K562 (cell line): Measurements from ENCODE around the gene ARFRP1.

Source experiments
- CC2D1A ChIP-seq: fragments of 450-650 bp; IDR thresholded peaks from 2 replicates; pipeline ENCODE4 v1.6.1; 2017; ENCODE audit warnings: mild to moderate bottlenecking
- FOXP1 ChIP-seq: sonication (generic); formaldehyde crosslinking; IDR thresholded peaks from 2 replicates; pipeline ENCODE4 v1.8.0; 2022; ENCODE audit warnings: mild to moderate bottlenecking, missing genetic modification reagents
- KLF13 ChIP-seq: fragments of 450-650 bp; IDR thresholded peaks from 2 replicates; pipeline ENCODE4 v1.6.1; 2016; ENCODE audit warnings: missing genetic modification characterization, low read depth, mild to moderate bottlenecking, missing compliant biosample characterization, moderate library complexity, borderline replicate concordance
- NCOA1 ChIP-seq: fragments of 450-650 bp; IDR thresholded peaks from 2 replicates; pipeline ENCODE4 v1.6.1; 2016; ENCODE audit warnings: low read depth
- PHF21A ChIP-seq: fragments of 450-650 bp; IDR thresholded peaks from 2 replicates; pipeline ENCODE4 v1.6.1; 2017; ENCODE audit warnings: low read depth, borderline replicate concordance
- RAD21 ChIP-seq, 2 experiments: fragments of 250-450 bp in 1 of 2; fragments of 450-650 bp in 1 of 2; sonication (Bioruptor Pico) in 1 of 2; formaldehyde crosslinking in 1 of 2; IDR thresholded peaks in 1 of 2; conservative IDR thresholded peaks in 1 of 2; 2 replicates each; pipeline versions ENCODE4 v1.4.0 to v1.8.0; 2020 to 2022; ENCODE audit warnings: mild to moderate bottlenecking in 2 of 2, moderate library complexity in 1 of 2
- ZNF507 ChIP-seq: conservative IDR thresholded peaks from 2 replicates; pipeline ENCODE4 v1.6.1; 2017; ENCODE audit warnings: missing genetic modification characterization, missing compliant biosample characterization
- TF ChIP-seq, protein P1 (sequence below): fragments of 250-450 bp; sonication (Bioruptor Pico); IDR thresholded peaks from 2 replicates; pipeline ENCODE4 v1.4.0; 2020; ENCODE audit warnings: mild to moderate bottlenecking, moderate library complexity
- TF ChIP-seq, protein P2 (sequence below): sonication (generic); formaldehyde crosslinking; IDR thresholded peaks from 2 replicates; pipeline ENCODE4 v1.8.0; 2022; ENCODE audit warnings: mild to moderate bottlenecking, low read depth, missing genetic modification reagents
- TF ChIP-seq, protein P3 (sequence below): sonication (generic); formaldehyde crosslinking; IDR thresholded peaks from 2 replicates; pipeline ENCODE4 v1.5.0; 2020; ENCODE audit warnings: missing genetic modification reagents

DNA sequence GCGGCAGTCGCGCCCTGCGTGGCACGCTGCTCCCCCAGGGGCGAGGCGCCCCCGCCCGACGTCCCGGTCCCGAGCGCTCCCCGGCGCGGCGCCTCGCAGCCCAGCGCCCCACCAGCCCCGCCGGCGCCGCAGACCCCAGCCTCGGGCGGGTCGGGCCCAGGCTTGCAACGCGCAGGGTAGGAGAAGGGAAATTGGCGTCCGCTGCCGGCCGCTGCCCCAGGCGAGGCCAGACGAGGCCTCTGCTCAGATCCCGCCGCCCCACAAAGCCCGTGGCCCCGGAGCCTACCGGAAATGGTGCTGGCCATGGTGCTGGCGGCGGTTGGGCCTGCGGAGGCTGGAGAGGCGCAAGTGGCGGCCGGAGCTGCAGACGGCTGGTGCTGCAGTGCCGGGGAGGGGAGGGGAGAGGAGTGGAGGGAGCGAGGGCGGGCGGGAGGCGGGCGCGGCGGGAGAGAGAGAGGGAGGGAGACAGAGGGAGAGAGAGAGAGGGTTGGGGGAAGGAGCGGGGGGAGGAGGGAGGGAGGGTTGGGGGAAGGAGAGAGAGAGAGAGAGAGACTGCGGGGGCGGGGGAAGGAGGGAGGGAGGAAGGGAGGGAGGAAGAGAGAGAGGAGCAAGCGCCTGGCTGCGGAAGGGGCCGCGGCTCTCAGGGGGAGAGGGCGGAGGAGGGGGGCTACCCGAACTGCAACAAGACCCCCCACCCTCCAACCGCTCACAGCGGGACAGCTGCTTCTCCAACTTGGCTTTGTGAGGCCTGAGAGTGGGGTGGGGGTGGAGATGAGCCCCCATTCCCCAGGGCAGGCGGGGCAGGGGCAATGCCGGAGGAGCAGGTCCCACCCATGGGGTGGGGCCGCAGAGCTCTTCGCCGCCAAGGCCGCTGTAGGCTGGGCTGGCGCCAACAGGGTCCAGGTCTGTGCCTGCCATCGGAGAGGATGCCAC lies 54.5 kb downstream of the ARFRP1 start, which contains the start of gene STMN3:
- TF ChIP-seq, protein P1, sequence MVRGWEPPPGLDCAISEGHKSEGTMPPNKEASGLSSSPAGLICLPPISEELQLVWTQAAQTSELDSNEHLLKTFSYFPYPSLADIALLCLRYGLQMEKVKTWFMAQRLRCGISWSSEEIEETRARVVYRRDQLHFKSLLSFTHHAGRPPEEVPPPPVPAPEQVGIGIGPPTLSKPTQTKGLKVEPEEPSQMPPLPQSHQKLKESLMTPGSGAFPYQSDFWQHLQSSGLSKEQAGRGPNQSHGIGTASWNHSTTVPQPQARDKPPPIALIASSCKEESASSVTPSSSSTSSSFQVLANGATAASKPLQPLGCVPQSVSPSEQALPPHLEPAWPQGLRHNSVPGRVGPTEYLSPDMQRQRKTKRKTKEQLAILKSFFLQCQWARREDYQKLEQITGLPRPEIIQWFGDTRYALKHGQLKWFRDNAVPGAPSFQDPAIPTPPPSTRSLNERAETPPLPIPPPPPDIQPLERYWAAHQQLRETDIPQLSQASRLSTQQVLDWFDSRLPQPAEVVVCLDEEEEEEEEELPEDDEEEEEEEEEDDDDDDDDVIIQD (CRISPR knock-in tag): no peak
- TF ChIP-seq KLF13 (peak; percentile 45; the same call in 1 of the 2 replicates), RAD21 (CRISPR knock-in tag; conservative IDR thresholded peaks at IDR 0.05 in 1 of 2, IDR thresholded peaks at IDR 0.05 in 1 of 2) (no peak), NCOA1 (peak; percentile 67), PHF21A (no peak; the same call in 1 of the 2 replicates), CC2D1A (no peak), FOXP1 (CRISPR knock-in tag) (peak; percentile 91; the same call in 1 of the 2 replicates), ZNF507 (tag) (no peak)
- TF ChIP-seq, protein P2, sequence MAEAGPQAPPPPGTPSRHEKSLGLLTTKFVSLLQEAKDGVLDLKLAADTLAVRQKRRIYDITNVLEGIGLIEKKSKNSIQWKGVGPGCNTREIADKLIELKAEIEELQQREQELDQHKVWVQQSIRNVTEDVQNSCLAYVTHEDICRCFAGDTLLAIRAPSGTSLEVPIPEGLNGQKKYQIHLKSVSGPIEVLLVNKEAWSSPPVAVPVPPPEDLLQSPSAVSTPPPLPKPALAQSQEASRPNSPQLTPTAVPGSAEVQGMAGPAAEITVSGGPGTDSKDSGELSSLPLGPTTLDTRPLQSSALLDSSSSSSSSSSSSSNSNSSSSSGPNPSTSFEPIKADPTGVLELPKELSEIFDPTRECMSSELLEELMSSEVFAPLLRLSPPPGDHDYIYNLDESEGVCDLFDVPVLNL: peak; percentile 76; the same call in 1 of the 2 replicates
- TF ChIP-seq, protein P3, sequence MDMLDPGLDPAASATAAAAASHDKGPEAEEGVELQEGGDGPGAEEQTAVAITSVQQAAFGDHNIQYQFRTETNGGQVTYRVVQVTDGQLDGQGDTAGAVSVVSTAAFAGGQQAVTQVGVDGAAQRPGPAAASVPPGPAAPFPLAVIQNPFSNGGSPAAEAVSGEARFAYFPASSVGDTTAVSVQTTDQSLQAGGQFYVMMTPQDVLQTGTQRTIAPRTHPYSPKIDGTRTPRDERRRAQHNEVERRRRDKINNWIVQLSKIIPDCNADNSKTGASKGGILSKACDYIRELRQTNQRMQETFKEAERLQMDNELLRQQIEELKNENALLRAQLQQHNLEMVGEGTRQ (CRISPR knock-in tag): peak; percentile 37; the same call in 1 of the 2 replicates
